ENCODE data around the gene LKAAEAR1. TPM values are rescaled to one million over a fixed set of nuclear protein-coding genes. Genes with fewer than 3 reads are reported as not detected.

LKAAEAR1 gene
- total and polyA plus RNA-seq, 2 of the 4 experiments (the other 2 are of a cell fraction) = 0.21 TPM; not detected in 1

DNA sequence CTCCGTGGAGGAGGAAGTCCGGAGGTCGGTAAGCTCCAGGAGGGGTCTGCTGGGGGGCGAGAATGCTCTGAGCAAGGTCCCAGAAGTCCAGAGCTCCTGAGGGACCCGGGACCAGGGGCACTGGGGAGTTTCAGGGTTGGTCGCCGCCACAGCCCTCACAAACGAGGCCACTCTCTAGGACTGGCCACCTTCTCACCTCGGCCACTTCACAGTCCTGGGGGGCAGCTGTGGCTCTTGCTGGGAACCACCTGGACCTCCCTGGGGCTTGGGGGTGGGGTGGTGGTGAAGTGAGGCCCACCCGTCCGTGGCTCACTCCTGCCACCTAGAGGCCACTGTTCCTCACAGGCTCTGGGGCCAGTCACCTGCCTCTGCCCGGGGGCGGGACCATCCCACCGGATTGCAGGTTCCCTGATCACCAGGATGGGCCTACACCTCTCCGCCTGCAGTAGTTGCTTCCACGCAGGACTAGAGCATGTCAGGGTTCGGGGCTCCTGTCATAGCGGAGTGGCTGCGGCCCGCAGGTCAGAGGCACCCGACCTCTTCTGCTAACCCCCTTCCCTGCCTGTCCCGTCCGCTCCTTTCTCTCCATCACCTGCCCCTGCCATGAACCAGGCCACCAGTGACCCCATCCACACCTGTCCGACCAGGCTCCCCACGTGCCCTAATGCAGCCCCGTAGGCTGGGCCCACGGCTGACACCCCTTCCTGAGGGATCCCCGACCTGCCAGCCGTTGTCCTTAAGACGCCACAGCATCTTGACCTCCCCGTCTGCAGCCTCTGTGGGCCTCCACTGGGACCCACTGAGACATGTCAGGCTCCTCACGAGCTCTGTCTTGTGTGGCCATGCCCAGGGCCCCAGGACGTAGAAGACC is 26.3 kb downstream of the LKAAEAR1 start (continued):
- TF ChIP-seq, protein P1, sequence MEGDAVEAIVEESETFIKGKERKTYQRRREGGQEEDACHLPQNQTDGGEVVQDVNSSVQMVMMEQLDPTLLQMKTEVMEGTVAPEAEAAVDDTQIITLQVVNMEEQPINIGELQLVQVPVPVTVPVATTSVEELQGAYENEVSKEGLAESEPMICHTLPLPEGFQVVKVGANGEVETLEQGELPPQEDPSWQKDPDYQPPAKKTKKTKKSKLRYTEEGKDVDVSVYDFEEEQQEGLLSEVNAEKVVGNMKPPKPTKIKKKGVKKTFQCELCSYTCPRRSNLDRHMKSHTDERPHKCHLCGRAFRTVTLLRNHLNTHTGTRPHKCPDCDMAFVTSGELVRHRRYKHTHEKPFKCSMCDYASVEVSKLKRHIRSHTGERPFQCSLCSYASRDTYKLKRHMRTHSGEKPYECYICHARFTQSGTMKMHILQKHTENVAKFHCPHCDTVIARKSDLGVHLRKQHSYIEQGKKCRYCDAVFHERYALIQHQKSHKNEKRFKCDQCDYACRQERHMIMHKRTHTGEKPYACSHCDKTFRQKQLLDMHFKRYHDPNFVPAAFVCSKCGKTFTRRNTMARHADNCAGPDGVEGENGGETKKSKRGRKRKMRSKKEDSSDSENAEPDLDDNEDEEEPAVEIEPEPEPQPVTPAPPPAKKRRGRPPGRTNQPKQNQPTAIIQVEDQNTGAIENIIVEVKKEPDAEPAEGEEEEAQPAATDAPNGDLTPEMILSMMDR (conservative IDR thresholded peaks at IDR 0.05; ENCODE audit: low read depth, low read length) = peak; percentile 77
